Neural cell (in vitro differentiated cells): ENCODE data around the gene PRPF38A. TPM values are rescaled to one million over a fixed set of nuclear protein-coding genes. Genes with fewer than 3 reads are reported as not detected.

Source experiments
- H2AFZ ChIP-seq: fragments of 200-600, 300-800 bp; sonication (generic), shearing (Covaris generic); 2 replicates; pipeline ENCODE4 v1.6.0; 2014; ENCODE audit warnings: low read depth, mild to moderate bottlenecking, antibody characterized with exemption, low read length, moderate library complexity
- H3F3A ChIP-seq: fragments of 200-600 bp; shearing (Covaris generic); 2 replicates; pipeline ENCODE4 v1.6.1; 2016; ENCODE audit warnings: mild to moderate bottlenecking, moderate library complexity, mixed read lengths, antibody characterized with exemption, low read length; ENCODE audit not compliant: insufficient read depth, poor library complexity, severe bottlenecking
- H3K27ac ChIP-seq: fragments of 200-600, 300-800 bp; sonication (generic), shearing (Covaris generic); 2 replicates; pipeline ENCODE4 v1.5.1; 2014; ENCODE audit warnings: mild to moderate bottlenecking, low read length, moderate library complexity
- H3K27me3 ChIP-seq: fragments of 300-800, 200-600 bp; sonication (generic), shearing (Covaris generic); 2 replicates; pipeline ENCODE4 v1.6.0; 2014; ENCODE audit warnings: mild to moderate bottlenecking, low read depth, low read length, moderate library complexity; ENCODE audit not compliant: insufficient read depth
- H3K36me3 ChIP-seq: fragments of 300-800, 200-600 bp; sonication (generic), shearing (Covaris generic); 2 replicates; pipeline ENCODE4 v1.5.1; 2014; ENCODE audit warnings: mild to moderate bottlenecking, antibody characterized with exemption, low read length, moderate library complexity; ENCODE audit not compliant: insufficient read depth
- H3K4me2 ChIP-seq: fragments of 300-800, 200-600 bp; sonication (generic), shearing (Covaris generic); 2 replicates; pipeline ENCODE4 v1.6.0; 2014; ENCODE audit warnings: mild to moderate bottlenecking, low read length
- H3K4me3 ChIP-seq: fragments of 300-800, 200-600 bp; sonication (generic), shearing (Covaris generic); 2 replicates; pipeline ENCODE4 v1.5.1; 2014; ENCODE audit warnings: mild to moderate bottlenecking, low read length, moderate library complexity
- H3K79me2 ChIP-seq: fragments of 200-600 bp; shearing (Covaris generic); replicated peaks from 2 replicates; pipeline ENCODE4 v1.6.0; 2014; ENCODE audit warnings: mild to moderate bottlenecking, low read length, moderate library complexity; ENCODE audit not compliant: insufficient read depth
- H3K9ac ChIP-seq: fragments of 300-800, 200-600 bp; sonication (generic), shearing (Covaris generic); 2 replicates; pipeline ENCODE4 v1.6.1; 2016; ENCODE audit warnings: mild to moderate bottlenecking, low read length, mixed read lengths
- H3K9me2 ChIP-seq: fragments of 200-600 bp; shearing (Covaris generic); 2 replicates; pipeline ENCODE4 v1.6.1; 2016; ENCODE audit warnings: mild to moderate bottlenecking, low read length, mixed read lengths; ENCODE audit not compliant: insufficient read depth
- H3K9me3 ChIP-seq: fragments of 200-600, 300-800 bp; sonication (generic), shearing (Covaris generic); 2 replicates; pipeline ENCODE4 v1.6.1; 2016; ENCODE audit warnings: mild to moderate bottlenecking, mixed run types, low read length, moderate library complexity, mixed read lengths
- H4K20me1 ChIP-seq: fragments of 200-600 bp; shearing (Covaris generic); 2 replicates; pipeline ENCODE4 v1.6.1; 2016; ENCODE audit warnings: mild to moderate bottlenecking, mixed run types; ENCODE audit not compliant: insufficient read depth
- CTCF ChIP-seq: fragments of 450-650 bp; IDR thresholded peaks from 2 replicates; pipeline ENCODE4 v1.5.1; 2014; ENCODE audit warnings: antibody characterized with exemption, mild to moderate bottlenecking, moderate library complexity; ENCODE audit not compliant: poor library complexity, severe bottlenecking
- EP300 ChIP-seq: fragments of 450-650 bp; conservative IDR thresholded peaks from 2 replicates; pipeline ENCODE4 v1.6.1; 2014; ENCODE audit warnings: antibody characterized with exemption, mild to moderate bottlenecking, moderate library complexity; ENCODE audit not compliant: poor library complexity, severe bottlenecking
- EZH2 ChIP-seq: fragments of 200-600, 300-800 bp; shearing (Covaris generic), sonication (generic); IDR thresholded peaks from 2 replicates; pipeline ENCODE4 v1.6.1; 2014; ENCODE audit warnings: antibody characterized with exemption, low read length, borderline replicate concordance, mild to moderate bottlenecking; ENCODE audit not compliant: insufficient read depth, poor library complexity, severe bottlenecking
- MXI1 ChIP-seq: fragments of 450-650 bp; conservative IDR thresholded peaks from 2 replicates; pipeline ENCODE4 v1.6.1; 2014; ENCODE audit warnings: antibody characterized with exemption, mild to moderate bottlenecking; ENCODE audit not compliant: poor library complexity, severe bottlenecking
- POLR2AphosphoS5 ChIP-seq: IDR thresholded peaks from 2 replicates; pipeline ENCODE4 v1.6.1; 2012
- RAD21 ChIP-seq: fragments of 450-650 bp; conservative IDR thresholded peaks from 2 replicates; pipeline ENCODE4 v1.6.1; 2014; ENCODE audit warnings: antibody characterized with exemption, mild to moderate bottlenecking, moderate library complexity
- REST ChIP-seq: IDR thresholded peaks from 2 replicates; pipeline ENCODE4 v1.6.1; 2012; ENCODE audit warnings: borderline replicate concordance
- SMC3 ChIP-seq: fragments of 450-650 bp; conservative IDR thresholded peaks from 2 replicates; pipeline ENCODE4 v1.6.1; 2014; ENCODE audit warnings: antibody characterized with exemption, mild to moderate bottlenecking, moderate library complexity; ENCODE audit not compliant: poor library complexity
- TAF1 ChIP-seq: IDR thresholded peaks from 2 replicates; pipeline ENCODE4 v1.6.1; 2012; ENCODE audit warnings: low read depth
- polyA plus RNA-seq: library from polyadenylated mRNA; depleted of rRNA; stranded (reverse); fragments of >200 nt; gene quantifications from 2 replicates; pipeline ENCODE4 v1.2.3, GENCODE V29; 2014

Gene PRPF38A
- polyA plus RNA-seq, 1 donor from 2014 or later = 18.0 TPM

- Histone ChIP-seq H3F3A (no peaks in the 10 kb centered on the region), H4K20me1 (no peaks in the 10 kb centered on the region), H3K9me2 (no peaks in the 10 kb centered on the region), H3K4me3 (no peak overlapping the region), H3K27ac (no peak overlapping the region), H3K4me2 (no peak overlapping the region), H3K9ac (no peak overlapping the region), H3K9me3 (no peaks in the 10 kb centered on the region), H3K36me3 (no peaks in the 10 kb centered on the region), H3K27me3 (no peaks in the 10 kb centered on the region), H3K79me2 (no peaks in the 10 kb centered on the region), H2AFZ (no peak overlapping the region)
- no peak for TF ChIP-seq CTCF
- TF ChIP-seq EP300 = no peak
- TF ChIP-seq SMC3 = no peak
Observed at GRCh38 chr1:52454779-52455178, 50.4 kb downstream of the PRPF38A start.

- H3K9ac ChIP-seq = no peak overlapping the region
- H3K27ac ChIP-seq = no peak overlapping the region
- no peak overlapping the region for H2AFZ ChIP-seq
- no peak for TF ChIP-seq POLR2AphosphoS5
- no peaks in the 10 kb centered on the region for H3K79me2 ChIP-seq
- no peaks in the 10 kb centered on the region for H3K36me3 ChIP-seq
- H3K4me3 ChIP-seq = no peak overlapping the region
- H3K9me3 ChIP-seq = no peaks in the 10 kb centered on the region
- no peaks in the 10 kb centered on the region for H3K27me3 ChIP-seq
- no peaks in the 10 kb centered on the region for H3F3A ChIP-seq
- no peaks in the 10 kb centered on the region for H4K20me1 ChIP-seq
- no peaks in the 10 kb centered on the region for H3K9me2 ChIP-seq
- no peak overlapping the region for H3K4me2 ChIP-seq
Observed at GRCh38 chr1:52455686-52456085, 51.3 kb downstream of the PRPF38A start.

DNA sequence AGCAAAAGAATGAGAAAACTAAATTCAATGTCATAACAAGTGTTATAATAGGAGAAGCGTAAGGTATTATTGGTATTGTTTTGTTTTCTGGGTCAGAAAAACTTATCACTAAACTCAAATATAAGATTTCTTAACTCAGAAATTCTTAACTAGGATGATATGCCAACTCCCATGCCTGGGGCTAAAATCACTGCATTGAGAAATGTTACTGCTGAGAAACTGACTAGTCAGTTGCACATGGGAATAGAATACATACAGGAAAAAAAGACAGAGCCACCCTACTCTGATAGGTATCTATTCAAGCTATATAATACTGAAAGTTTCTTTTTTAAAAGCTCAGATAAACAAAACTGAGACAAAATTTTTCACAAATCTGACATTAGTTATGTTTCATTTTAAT lies 56.3 kb downstream of the PRPF38A start:
- H3K4me3 ChIP-seq = no peak overlapping the region
- H2AFZ ChIP-seq = no peak overlapping the region
- H3K9me3 ChIP-seq = no peaks in the 10 kb centered on the region
- H3F3A ChIP-seq = no peaks in the 10 kb centered on the region
- H3K9me2 ChIP-seq = no peaks in the 10 kb centered on the region
- H3K9ac ChIP-seq = no peak overlapping the region
- no peaks in the 10 kb centered on the region for H4K20me1 ChIP-seq
- H3K36me3 ChIP-seq = no peaks in the 10 kb centered on the region
- TF ChIP-seq MXI1 = no peak
- TF ChIP-seq REST = no peak
- no peak for TF ChIP-seq TAF1
- TF ChIP-seq POLR2AphosphoS5 = no peak
- no peak for TF ChIP-seq EP300
- TF ChIP-seq RAD21 = no peak
- TF ChIP-seq EZH2 = no peak
- no peak for TF ChIP-seq SMC3
- TF ChIP-seq CTCF = no peak
- H3K27me3 ChIP-seq = no peaks in the 10 kb centered on the region
- no peaks in the 10 kb centered on the region for H3K79me2 ChIP-seq
- H3K27ac ChIP-seq = no peak overlapping the region
- H3K4me2 ChIP-seq = no peak overlapping the region
